WERI-Rb-1 (cell line): ENCODE measurements around the gene ANKRD30A.
"Not testable (repeated sequence)": the region's sequence is repeated elsewhere in the genome, so short reads cannot be mapped to it uniquely, and the experiment has no call there.

Source experiments
- DNase-seq: peaks from one replicate; pipeline ENCODE4 v3.0.0-alpha.2; 2020
- H3K27ac ChIP-seq: fragments of 250-450 bp; sonication (Bioruptor Pico); 2 replicates; pipeline ENCODE4 v1.5.1; 2020; ENCODE audit warnings: mild to moderate bottlenecking, moderate library complexity
- H3K27me3 ChIP-seq: fragments of 250-450 bp; sonication (Bioruptor Pico); 2 replicates; pipeline ENCODE4 v1.5.1; 2021; ENCODE audit warnings: mild to moderate bottlenecking, low read depth, moderate library complexity; ENCODE audit not compliant: insufficient read depth, severe bottlenecking
- H3K36me3 ChIP-seq: fragments of 250-450 bp; sonication (Bioruptor Pico); 2 replicates; pipeline ENCODE4 v1.5.1; 2020; ENCODE audit warnings: mild to moderate bottlenecking, moderate library complexity
- H3K4me3 ChIP-seq: 2 replicates; pipeline ENCODE4 v1.5.1; 2011; ENCODE audit warnings: low read depth, mild to moderate bottlenecking, control low read depth, low read length
- H3K9me3 ChIP-seq: fragments of 250-450 bp; sonication (Bioruptor Pico); 2 replicates; pipeline ENCODE4 v1.5.1; 2021; ENCODE audit warnings: mild to moderate bottlenecking, moderate library complexity; ENCODE audit not compliant: severe bottlenecking
- CTCF ChIP-seq: IDR thresholded peaks from 2 replicates; pipeline ENCODE4 v1.5.1; 2011; ENCODE audit warnings: low read depth, mild to moderate bottlenecking, control low read depth, inconsistent platforms, low read length

ANKRD30A gene

DNA sequence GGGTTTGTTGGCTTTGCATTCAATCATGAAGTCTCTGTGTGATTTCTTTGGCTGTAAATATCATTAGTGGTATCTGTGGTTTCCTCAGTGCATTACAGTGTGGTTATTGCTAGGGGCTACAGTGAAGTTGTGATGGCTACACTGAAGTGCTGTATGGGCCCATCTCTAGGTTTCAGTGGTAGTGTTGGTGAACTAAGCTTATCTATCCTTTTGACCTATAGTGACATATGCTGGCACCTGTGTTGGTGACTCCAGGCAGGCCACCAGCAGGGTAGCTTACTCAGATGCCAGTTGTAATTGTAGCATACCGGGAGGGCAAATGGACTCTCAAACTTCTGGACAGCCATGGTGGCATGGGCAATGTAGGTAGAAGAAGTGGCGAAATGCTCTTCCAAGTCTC, 219.0 kb downstream of the ANKRD30A start:
- no peak overlapping the region for H3K27ac ChIP-seq
- peaks cover 21% of the 10 kb centered on the region for H3K27me3 ChIP-seq
- no peak overlapping the region for H3K4me3 ChIP-seq
- no peaks in the 10 kb centered on the region for H3K9me3 ChIP-seq
- H3K36me3 ChIP-seq: no peaks in the 10 kb centered on the region
- no peak for TF ChIP-seq CTCF
- no peak for DNase-seq

- no peak for TF ChIP-seq CTCF
- DNase-seq: no peak
- H3K27me3 ChIP-seq: peaks cover 32% of the 10 kb centered on the region
- H3K36me3 ChIP-seq: no peaks in the 10 kb centered on the region
- no peak overlapping the region for H3K27ac ChIP-seq
- no peaks in the 10 kb centered on the region for H3K9me3 ChIP-seq
- no peak overlapping the region for H3K4me3 ChIP-seq
These were observed 254.6 kb downstream of the ANKRD30A start for GRCh38 chr10:37379991-37380390.

GRCh38 chr10:37381271-37381670, 255.9 kb downstream of the ANKRD30A start:
- no peaks in the 10 kb centered on the region for H3K9me3 ChIP-seq
- H3K36me3 ChIP-seq: no peaks in the 10 kb centered on the region
- H3K27ac ChIP-seq: no peak overlapping the region
- no peak for DNase-seq
- H3K27me3 ChIP-seq: peaks cover 28% of the 10 kb centered on the region
- TF ChIP-seq CTCF: no peak
- no peak overlapping the region for H3K4me3 ChIP-seq

DNA sequence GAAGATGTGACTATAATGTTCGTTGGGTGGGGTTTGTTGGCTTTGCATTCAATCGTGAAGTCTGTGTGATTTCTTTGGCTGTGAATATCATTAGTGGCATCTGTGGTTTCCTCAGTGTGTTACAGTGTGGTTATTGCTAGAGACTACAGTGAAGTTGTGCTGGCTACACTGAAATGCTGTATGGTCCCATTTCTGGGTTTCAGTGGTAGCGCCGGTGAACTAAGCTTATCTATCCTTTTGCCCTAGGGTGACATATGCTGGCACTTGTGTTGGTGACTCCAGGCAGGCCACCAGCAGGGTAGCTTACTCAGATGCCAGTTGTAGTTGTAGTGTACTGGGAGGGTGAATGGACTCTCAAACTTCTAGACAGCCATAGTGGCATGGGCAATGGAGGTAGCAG, 259.5 kb downstream of the ANKRD30A start:
- no peak overlapping the region for H3K4me3 ChIP-seq
- peaks cover 28% of the 10 kb centered on the region for H3K27me3 ChIP-seq
- no peak overlapping the region for H3K27ac ChIP-seq
- DNase-seq: no peak
- no peaks in the 10 kb centered on the region for H3K9me3 ChIP-seq
- H3K36me3 ChIP-seq: no peaks in the 10 kb centered on the region
- TF ChIP-seq CTCF: no peak

- no peak for DNase-seq
- Histone ChIP-seq H3K4me3 (no peak overlapping the region), H3K9me3 (no peaks in the 10 kb centered on the region), H3K36me3 (no peaks in the 10 kb centered on the region), H3K27me3 (peaks cover 30% of the 10 kb centered on the region), H3K27ac (no peak overlapping the region)
- TF ChIP-seq CTCF: no peak
These were observed 265.5 kb downstream of the ANKRD30A start for GRCh38 chr10:37390926-37391325.

DNA sequence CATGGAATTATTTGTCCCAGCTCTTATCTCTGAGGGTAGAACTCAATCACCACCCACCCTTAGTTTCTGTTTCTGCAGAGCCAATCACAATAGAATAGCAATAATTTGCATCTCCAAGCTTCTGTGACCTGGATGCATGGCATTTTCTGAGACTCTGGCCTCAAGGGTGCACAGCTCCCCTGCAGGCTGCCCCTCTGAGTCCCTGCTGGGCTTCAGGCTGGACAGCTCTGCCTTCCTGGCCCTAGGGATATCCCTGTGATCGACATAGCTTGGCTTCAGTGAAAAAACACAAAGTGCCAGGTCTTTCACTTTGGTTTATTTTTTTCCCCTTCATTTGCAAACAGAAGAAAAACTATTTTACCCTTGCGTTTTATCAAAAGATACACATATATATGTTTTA, 275.4 kb downstream of the ANKRD30A start:
- not testable (repeated sequence) for DNase-seq, H3K4me3 ChIP-seq, H3K27ac ChIP-seq, H3K9me3 ChIP-seq, H3K36me3 ChIP-seq
- peaks cover 12% of the 10 kb centered on the region for H3K27me3 ChIP-seq

- no peak for DNase-seq
- Histone ChIP-seq H3K27ac (no peak overlapping the region), H3K9me3 (no peaks in the 10 kb centered on the region), H3K4me3 (no peak overlapping the region), H3K36me3 (no peaks in the 10 kb centered on the region), H3K27me3 (peaks cover 7% of the 10 kb centered on the region)
- TF ChIP-seq CTCF: no peak
These were observed 275.8 kb downstream of the ANKRD30A start for GRCh38 chr10:37401225-37401624.
